Adipose tissue (tissue), 3 donors: Measurements from ENCODE around the gene PAPPA2. TPM values are rescaled to one million over a fixed set of nuclear protein-coding genes. Genes with fewer than 3 reads are reported as not detected.

ENCODE experiments used
- H3K27ac ChIP-seq: one replicate; pipeline ENCODE4 v1.5.1; 2013; ENCODE audit warnings: low read depth, low read length
- WGBS, 3 donors: extraction: QIAGEN DNeasy Blood & Tissue Kit; methylation state at CpG; one replicate each; pipeline ENCODE4 v1.1.7; 2013; 5-methylcytosine and 5-hydroxymethylcytosine counted together
- polyA plus RNA-seq, 3 donors: library from polyadenylated mRNA; stranded (reverse); fragments of 200-250 nt; gene quantifications; one replicate each; pipeline ENCODE4 v1.2.3, GENCODE V29; 2013
- donor health status: healthy with polysubstance abuse.
- donor health status: Bipolar disorder and iron deficiency.
- donor health status: healthy.

The PAPPA2 gene
- polyA plus RNA-seq, 3 donors, result 0.15 to 0.79 (median 0.61) TPM

DNA sequence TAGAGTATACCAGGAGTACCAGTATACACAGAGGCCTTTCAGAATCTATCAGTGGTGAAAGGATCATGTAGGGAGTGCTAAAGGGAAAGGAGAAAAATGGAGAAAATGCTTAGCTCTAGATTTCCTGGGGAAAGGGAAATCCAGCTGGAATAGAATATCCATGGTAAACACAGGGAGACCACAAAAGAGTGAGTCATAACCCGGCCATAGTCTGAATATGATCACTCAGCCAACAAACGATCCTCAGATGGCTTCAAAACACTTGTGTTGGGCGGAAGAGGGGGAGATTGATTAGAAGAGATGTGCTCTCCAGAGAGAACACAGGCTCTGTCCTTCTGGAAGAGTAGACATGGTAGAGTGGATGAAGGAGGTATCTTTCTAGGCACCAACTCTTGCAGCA, 180.6 kb downstream of the PAPPA2 start:
- 55 to 69% (median 66%) methylated on average over 3 of the region's 3 CpGs for WGBS, 3 donors
- H3K27ac ChIP-seq, result no peak overlapping the region

DNA sequence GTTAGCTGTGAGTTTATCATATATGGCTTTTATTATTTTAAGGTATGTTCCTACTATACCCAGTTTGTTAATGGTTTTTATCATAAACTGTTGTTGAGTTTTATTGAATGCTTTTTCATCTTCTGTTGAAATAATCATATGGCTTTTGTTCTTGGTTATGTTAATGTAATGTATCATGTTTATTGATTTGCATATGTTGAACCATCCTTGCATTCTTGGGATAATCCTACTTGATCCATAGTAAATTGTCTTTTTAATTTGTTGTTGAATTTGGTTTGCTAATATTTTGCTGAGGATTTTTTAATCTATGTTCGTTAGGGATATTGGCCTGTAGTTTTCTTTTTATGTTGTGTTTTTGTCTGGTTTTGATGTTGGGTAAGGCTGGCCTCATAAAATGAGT, 185.6 kb downstream of the PAPPA2 start:
- no peak overlapping the region for H3K27ac ChIP-seq
- WGBS, 3 donors, result 66 to 83% (median 67%) methylated on average over 1 of the region's 1 CpG

DNA sequence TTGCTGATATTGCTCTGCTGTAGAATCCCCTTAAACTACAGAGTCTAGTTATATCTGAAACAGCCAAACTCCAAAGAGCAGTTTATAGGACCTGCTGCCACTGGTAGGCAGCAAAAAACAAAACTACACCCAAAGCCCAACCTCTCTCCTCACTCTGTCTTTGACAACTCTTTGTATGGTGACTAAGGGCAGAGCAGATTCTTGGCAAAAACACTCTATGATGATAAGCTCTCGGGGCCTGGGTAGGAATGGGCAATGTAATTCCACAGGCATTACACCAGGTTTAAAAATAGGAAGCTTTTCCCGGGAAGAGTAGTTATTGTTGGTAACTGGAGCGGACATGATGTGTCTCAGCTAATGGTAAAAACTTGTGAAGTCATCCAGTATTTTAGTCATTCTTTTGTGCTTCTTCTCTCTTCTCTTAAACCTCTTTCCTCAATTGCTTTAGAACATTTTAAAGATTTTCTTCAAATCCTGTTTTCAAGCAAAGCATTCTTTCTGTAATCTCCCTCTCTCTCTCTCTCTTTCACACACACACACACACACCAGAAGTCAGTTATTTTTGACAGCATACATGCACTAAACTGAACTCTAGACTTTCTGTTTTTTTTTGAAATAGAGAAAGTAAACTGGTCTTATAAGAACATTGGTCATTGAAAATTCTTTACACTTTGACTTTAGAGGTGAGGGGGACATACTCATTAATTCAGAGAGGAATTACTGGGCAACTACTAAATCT, 193.5 kb downstream of the PAPPA2 start:
- no peak overlapping the region for H3K27ac ChIP-seq
- 35 to 47% (median 44%) methylated on average over 3 of the region's 3 CpGs for WGBS, 3 donors

DNA sequence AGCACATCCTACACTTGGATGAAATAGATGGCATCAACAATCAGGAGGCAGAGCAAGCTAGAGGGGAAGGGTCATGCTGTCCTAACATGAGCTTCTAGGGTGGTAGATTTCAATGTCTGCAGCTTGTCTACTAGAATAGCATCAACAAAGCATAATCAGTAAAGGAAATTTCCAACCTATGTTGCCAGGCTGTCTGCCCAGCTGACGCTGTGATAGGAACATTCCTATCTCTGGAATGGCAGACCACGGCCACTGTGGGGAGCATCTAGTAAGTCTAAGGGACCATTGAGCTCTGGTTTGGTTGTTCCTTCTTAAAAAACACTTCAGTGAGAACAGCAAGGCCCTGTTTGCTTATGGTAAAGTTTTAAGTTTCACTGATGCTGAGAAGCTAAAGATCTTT, 206.8 kb downstream of the PAPPA2 start:
- WGBS, 3 donors, result 39 to 76% (median 70%) methylated on average over 2 of the region's 2 CpGs

DNA sequence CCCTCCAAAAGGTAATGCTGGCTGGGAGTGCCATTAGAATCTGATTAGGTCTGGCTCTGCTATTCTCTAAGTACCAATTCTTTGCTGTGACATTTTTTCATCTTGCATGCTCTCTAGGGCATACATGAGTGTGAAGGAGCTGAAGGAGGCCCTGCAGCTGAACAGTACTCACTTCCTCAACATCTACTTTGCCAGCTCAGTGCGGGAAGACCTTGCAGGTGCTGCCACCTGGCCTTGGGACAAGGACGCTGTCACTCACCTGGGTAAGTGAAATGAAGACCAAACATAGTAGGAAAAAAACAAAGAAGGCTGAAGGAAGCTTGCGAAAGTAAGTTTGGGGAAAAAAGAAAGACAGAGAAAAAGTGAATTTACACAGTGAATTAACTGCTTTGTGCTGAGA, 207.9 kb downstream of the PAPPA2 start:
- no peak overlapping the region for H3K27ac ChIP-seq
- 23 to 81% (median 77%) methylated on average over 3 of the region's 3 CpGs for WGBS, 3 donors

More for the DNA sequence above, 206.8 kb downstream of the PAPPA2 start:
- no peak overlapping the region for H3K27ac ChIP-seq

DNA sequence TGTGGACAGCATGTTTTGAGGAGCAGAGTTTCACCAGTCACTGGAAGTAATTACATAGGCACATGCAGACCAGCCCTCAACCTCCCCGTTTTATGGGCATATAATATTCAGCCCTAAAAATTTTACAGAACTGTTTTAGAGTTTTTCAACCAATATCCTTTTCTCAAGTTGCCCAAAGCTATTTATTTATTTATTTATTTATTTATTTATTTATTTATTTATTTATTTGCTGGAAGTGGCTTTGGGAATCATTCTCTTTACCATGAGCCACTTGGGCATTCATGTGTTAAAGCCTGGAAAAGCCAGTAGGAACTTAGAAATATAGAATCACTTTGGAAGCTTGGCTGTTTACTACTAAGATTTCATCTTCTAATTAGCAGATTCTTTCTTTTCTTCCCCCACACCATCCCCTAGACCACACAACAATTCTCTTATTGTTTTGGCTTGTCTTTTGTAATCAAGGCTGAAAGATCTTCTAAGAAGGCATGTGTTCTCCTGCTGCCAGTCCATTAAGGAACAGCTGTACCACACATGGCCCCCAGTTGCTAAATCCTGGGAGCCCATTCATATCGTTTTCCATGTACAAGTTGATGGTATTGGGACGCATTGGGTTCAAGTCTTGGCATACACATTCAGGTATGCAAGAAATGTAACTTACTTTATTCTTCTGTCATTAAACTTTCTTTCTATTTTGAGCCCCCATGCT, 220.0 kb downstream of the PAPPA2 start:
- WGBS, 3 donors, result 82 to 92% (median 86%) methylated on average over 3 of the region's 3 CpGs
- no peak overlapping the region for H3K27ac ChIP-seq

DNA sequence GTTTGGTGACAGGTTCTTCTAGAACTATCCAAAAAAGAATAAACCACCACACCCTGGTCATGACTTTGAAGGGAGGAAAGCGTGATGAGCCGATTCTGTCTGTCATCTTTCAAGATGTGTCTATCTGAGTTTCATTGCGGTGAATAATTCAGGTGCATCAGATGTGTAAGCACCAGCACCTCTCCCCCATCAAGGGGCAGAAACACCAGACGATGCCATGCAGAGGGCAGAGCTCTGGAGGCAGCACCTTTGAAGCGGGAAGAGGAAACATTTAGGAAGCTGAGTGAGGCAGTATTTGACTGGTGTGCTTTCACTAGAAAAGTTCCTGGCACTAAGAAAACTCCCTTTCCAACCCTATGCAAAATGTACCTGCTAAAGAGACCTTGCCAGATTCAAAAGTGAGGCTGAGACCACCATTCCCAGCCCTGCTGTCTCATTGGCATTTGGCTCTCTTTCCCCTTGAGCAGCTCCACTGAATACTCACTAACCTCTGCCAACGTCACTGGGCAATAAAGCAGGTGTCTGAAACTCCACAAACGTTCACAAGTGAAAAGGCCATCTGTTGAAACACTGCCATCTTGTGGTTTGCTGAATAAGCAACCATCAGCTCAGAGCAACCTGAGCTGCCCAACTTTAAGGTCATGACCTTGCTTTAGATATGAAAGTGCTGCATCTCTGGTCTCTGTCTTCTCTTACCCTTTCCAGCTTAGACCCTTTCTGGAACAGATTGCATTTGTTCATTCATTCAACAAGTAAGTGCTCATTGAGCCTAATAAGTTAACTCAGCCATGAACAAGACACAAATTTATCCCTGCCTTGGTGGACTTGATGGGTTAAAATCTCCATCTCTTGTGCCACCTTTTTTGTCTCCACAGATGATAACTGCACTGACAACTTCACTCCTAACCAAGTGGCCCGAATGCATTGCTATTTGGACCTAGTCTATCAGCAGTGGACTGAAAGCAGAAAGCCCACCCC, 228.6 kb downstream of the PAPPA2 start:
- no peak overlapping the region for H3K27ac ChIP-seq
- 49 to 57% (median 54%) methylated on average over 8 of the region's 8 CpGs for WGBS, 3 donors

DNA sequence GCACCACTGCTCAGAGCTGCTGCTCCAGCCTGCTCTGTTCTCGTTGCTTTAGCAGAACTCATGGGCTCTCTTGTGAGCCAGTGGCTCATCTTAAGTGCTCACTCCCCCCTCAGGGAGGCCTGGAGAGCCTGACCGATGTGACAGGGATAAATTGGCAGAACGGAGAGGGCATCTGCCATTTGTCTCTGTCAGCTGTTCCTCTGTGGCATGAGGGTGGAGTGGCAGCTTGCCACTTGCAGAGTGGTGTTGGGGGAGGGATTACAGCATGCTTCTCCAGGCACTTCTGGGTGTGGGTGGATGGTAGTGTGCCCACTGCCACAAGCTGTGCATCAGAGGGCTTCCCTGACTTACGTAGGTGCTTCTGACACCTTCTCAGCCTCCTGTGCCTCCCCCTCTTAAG, 229.5 kb downstream of the PAPPA2 start:
- H3K27ac ChIP-seq, result no peak overlapping the region
- WGBS, 3 donors, result 70% methylated on average over 4 of the region's 4 CpGs

DNA sequence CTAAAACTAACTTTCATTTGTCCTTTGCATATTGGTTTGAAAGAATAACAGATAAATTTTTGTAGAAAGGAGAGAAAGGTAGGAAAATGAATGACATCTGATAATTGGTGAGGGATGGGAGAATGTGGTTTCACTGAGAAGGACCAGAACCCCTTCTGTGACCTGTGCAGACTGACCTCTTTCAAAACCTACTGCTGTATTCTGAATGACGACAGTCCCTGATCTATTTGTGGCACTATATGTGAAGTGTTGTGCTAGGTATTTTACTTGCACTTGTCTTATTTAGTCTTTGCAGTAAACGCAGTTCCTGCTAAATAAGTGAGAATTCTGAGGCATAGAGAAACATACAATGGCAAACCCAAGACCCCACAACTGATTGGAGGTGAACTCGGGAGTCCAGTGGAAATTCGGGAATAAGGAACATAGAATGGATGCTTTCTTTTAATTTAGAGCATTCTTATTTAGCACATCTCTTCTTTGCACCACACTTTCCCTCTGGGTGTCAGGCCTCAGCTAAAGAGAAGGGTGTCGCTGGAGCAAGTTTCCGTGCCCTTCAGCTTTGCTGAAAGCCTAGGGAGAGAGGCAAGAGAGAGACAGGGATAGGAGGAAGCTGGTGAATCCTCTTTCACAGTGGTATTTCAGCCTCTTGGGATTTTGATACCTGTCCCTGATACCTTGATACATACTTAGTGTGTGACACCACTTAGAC, 230.2 kb downstream of the PAPPA2 start:
- H3K27ac ChIP-seq, result no peak overlapping the region
- 81 to 87% (median 82%) methylated on average over 6 of the region's 6 CpGs for WGBS, 3 donors

DNA sequence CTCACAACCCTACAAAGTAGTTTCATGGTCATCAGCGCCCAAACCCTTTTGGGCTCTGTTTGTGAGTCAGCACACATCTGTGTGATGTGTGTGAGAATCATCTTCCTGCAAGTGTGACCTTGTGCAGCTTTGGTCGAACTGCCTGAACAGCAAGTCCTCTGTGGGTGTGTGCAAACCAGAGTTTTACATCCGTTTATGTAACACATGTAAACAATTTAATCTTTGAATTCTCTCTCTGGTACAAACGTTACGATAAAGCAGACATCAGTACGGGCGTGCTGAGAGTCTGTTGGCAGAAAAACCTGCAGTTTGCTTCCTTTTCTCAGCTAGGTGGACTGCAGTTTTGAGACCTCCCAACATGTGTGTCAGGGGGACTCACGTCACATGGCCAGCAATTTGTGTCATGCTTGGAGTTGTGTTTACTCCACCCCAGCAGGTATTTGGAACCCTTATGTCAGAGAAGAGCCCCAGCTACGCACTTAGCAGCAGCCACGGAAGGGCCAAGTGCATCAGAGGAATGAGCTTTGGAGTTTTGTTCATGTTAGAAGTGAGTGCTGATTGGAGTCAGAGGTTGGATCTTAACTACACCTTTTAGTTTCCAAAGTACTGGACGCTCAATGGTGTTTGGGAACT, 230.8 kb downstream of the PAPPA2 start:
- H3K27ac ChIP-seq, result no peak overlapping the region
- WGBS, 3 donors, result 50 to 68% (median 63%) methylated on average over 11 of the region's 11 CpGs

DNA sequence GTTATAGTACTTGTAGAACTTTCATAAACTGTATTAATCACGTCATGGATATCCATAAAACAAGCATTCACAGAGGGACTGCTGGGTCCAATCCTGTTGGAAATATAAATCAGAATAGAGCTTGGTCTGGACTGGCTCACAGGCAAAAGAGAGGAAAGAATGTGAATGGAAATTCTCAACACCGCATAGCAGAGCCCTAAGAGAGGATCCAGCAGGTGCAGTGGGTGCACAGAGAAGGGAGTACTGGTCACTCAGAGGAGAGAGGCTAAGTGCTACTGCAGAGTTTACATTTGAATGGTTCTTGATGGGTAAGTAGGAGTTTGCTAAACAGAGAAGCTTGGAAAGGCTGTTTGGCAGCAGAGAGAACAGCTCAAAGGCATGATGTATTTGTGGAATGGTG, 231.7 kb downstream of the PAPPA2 start:
- 78 to 91% (median 79%) methylated on average over 2 of the region's 2 CpGs for WGBS, 3 donors
- no peak overlapping the region for H3K27ac ChIP-seq

DNA sequence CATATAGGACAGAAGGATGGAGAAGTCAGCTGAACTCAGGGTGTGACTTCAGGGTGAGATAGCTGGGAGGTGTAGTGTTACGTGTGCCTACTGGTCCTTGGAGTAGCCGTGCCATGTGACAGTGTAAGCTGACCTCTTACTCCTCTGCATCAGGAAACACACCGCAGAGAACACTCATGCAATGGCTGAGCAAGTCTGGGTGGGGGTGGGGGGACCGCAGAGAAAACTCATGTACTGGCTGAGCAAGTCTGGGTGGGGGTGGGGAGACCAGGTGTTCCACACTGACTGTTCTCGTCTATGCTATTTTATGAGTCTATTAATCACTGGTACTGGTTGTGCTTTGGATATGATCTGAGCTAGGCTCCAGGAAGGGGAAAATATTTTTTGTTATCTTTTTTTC, 233.1 kb downstream of the PAPPA2 start:
- WGBS, 3 donors, result 42 to 58% (median 49%) methylated on average over 5 of the region's 5 CpGs
- no peak overlapping the region for H3K27ac ChIP-seq

DNA sequence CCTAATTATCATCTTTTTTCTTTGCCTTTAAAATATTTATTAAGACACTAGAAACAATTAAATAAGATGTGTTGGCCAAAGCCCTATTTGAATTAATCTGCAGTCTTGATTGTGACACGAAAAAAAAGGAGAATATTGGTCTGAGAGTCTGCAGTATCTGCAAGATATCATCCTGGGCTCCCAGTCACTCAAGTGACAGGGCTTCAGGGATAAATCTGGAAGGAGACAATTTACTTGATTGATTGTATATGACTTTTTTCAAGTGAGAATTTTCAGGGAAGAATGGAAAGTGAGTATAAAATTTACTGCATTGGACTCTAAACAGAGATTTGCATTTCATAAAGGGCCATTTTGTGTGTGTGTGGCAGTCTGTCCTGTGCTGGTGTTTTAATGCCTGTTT, 233.7 kb downstream of the PAPPA2 start:
- 61 to 84% (median 64%) methylated on average over 1 of the region's 1 CpG for WGBS, 3 donors
- H3K27ac ChIP-seq, result no peak overlapping the region

DNA sequence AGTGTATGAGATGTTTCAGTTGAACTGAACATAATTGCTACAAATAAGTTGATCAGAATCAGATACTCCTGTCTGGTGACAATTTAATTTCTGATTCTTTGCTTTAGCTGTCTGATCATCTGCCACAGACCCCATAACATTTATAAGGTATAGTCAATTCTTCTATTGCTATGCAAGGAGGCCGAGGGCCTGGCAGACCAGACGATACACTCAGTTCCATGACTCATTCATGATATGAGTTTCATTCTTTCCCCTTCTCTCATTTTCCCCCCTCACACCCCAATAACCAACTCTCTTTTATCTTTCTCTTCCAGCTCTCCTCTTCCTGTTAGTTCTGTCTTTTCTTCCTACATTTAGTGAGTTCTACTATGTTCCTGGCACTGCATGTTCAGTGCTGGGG, 236.8 kb downstream of the PAPPA2 start:
- H3K27ac ChIP-seq, result no peak overlapping the region
- 82 to 95% (median 84%) methylated on average over 2 of the region's 2 CpGs for WGBS, 3 donors

DNA sequence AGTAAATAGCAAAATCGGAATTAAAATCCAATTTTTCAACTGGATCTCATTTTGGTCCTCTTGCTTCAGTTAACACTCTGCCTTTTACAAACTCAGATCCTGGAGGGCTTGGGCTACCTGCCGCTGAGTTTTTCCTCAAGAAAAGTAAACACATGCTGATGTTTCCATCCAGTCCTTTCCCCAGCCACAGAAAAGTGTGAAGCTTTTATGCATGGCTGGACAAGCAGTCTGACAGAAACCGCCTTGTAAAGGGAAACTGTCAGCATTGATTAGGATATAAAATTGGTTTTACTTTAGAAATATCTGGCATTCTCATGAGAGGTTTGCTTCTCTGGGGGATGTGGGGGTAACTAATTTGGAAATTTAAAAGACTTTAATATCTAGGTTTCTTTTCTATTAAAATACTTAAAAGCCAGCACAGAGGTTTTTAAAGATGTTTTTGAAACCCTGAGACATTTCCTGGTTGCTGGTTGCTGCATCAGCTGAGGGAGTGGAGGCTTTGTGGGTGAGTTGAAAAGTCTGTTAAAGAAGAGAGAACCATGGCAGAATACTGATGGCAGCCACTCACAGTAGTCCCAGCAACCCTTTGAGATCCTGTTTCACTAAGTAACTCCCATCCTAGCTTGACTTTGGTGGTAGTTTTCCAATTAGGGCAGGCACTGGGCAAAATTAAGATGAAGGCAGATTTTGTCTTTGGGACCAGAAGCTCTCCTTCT, 238.3 kb downstream of the PAPPA2 start:
- 70 to 83% (median 81%) methylated on average over 3 of the region's 3 CpGs for WGBS, 3 donors

DNA sequence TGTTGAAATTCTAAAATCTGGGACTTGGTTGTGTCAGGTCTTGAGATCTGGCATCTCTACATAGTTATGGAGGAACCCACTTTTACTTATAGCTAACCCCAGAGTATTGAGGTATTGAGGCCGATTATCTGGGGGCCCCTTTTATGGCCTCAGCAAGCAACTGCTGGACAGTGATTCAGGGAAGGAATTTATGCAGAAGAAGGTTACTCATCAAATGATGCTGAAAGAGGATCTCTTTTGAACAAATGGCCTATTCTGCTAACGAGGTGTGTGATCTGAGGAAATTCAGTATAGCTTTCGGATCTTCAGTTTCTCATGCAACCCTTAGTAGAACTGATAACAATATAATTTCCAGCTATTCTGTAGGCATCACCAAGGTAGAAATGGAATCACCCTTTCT, 239.9 kb downstream of the PAPPA2 start:
- WGBS, 3 donors, result 81 to 86% (median 83%) methylated on average over 3 of the region's 3 CpGs
- no peak overlapping the region for H3K27ac ChIP-seq

More for the DNA sequence above, 238.3 kb downstream of the PAPPA2 start:
- no peak overlapping the region for H3K27ac ChIP-seq

DNA sequence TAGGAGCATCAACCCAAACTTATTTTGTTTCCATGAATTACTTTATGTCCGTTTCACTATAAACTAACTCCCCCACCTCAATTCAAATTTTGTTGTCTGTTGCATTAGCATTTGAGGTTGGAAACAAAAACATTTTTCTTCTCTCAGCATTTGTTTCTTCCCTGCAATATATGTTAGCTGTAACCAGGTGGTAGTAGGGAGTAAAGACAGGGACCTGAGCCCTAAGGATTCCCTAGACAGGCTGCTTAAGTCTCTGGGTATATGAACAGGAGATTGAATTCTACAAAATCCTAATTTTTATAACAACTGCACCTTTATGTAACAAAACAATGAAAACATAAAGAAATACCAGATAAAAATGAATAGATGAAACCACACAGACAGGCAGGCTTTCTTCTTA, 242.6 kb downstream of the PAPPA2 start:
- no peak overlapping the region for H3K27ac ChIP-seq
- 59 to 82% (median 68%) methylated on average over 1 of the region's 1 CpG for WGBS, 3 donors
